GM12891 (cell line): Measurements from ENCODE around the gene LDB2.

ENCODE experiments used
- POLR2A ChIP-seq: IDR thresholded peaks from 2 replicates; pipeline ENCODE4 v1.6.1; 2011; ENCODE audit warnings: low read depth, low read length, control low read depth
- POLR2AphosphoS5 ChIP-seq: IDR thresholded peaks from 2 replicates; pipeline ENCODE4 v1.6.1; 2011; ENCODE audit warnings: low read depth, low read length, control low read depth
- POU2F2 ChIP-seq: IDR thresholded peaks from 2 replicates; pipeline ENCODE4 v1.6.1; 2011; ENCODE audit warnings: low read depth, mild to moderate bottlenecking, control low read depth, low read length, moderate library complexity
- SPI1 ChIP-seq: IDR thresholded peaks from 2 replicates; pipeline ENCODE4 v1.6.1; 2011; ENCODE audit warnings: low read depth, low read length, control low read depth
- TAF1 ChIP-seq: IDR thresholded peaks from 2 replicates; pipeline ENCODE4 v1.6.1; 2011; ENCODE audit warnings: low read depth, low read length, control low read depth

DNA sequence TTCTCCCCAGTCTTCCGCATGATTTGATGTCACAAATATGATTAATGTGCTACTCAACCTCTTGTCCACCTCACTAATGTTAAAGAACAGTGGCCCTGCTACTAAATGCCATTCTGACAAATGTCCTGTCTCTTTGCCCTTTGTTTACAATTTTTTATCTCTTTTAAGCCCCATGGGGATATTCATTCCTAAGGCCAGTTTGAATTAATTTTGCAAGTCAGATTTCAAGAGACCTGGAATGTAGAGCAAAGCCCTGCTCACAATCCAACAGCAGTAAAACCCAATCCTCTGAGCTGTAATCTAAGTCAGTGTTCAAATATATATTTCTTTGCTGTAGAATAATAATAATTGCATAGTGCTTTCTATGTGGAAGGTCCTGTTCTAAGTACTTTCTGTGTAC lies 81.2 kb downstream of the LDB2 start:
- TF ChIP-seq POLR2A = no peak
- no peak for TF ChIP-seq POLR2AphosphoS5
- no peak for TF ChIP-seq TAF1
- TF ChIP-seq POU2F2 = no peak
- no peak for TF ChIP-seq SPI1
